Germinal center (tissue), 1 donor: ENCODE data around the gene MTA2.

ENCODE experiments used
- DNase-seq: peaks from one replicate; pipeline ENCODE4 v3.0.0; 2012; ENCODE audit warnings: mixed read lengths, low spot score

The MTA2 gene

GRCh38 chr11:62546244-62546928, 55.3 kb downstream of the MTA2 start, which contains the start of gene AHNAK:
TSS of gene AHNAK (minus strand) at chr11:62546806. CDS start at chr11:62536098, 10,708 bp downstream.
- peak; percentile 48 for DNase-seq

GRCh38 chr11:62545437-62546243, 56.0 kb downstream of the MTA2 start:
- DNase-seq = no peak

GRCh38 chr11:62544581-62545436, 56.9 kb downstream of the MTA2 start:
- DNase-seq = no peak

- no peak for DNase-seq
These were observed 57.8 kb downstream of the MTA2 start for GRCh38 chr11:62543680-62544444.
